GM12891 (cell line): Measurements from ENCODE around the gene ZNF382.

Source experiments
- DNase-seq: peaks from one replicate; pipeline ENCODE4 v3.0.0; 2011; ENCODE audit warnings: low spot score; ENCODE audit not compliant: insufficient read length
- FAIRE-seq: peaks from 2 replicates; lab custom pipeline; 2011; peaks lifted over from hg19 to GRCh38; lab: Jason Lieb, UNC
- PAX5 ChIP-seq: IDR thresholded peaks from 2 replicates; pipeline ENCODE4 v1.6.1; 2011; ENCODE audit warnings: low read length, moderate library complexity, mild to moderate bottlenecking; ENCODE audit not compliant: insufficient read depth, severe bottlenecking
- POLR2A ChIP-seq: IDR thresholded peaks from 2 replicates; pipeline ENCODE4 v1.6.1; 2011; ENCODE audit warnings: low read depth, low read length, control low read depth
- POLR2AphosphoS5 ChIP-seq: IDR thresholded peaks from 2 replicates; pipeline ENCODE4 v1.6.1; 2011; ENCODE audit warnings: low read depth, low read length, control low read depth
- POU2F2 ChIP-seq: IDR thresholded peaks from 2 replicates; pipeline ENCODE4 v1.6.1; 2011; ENCODE audit warnings: low read depth, mild to moderate bottlenecking, control low read depth, low read length, moderate library complexity
- SPI1 ChIP-seq: IDR thresholded peaks from 2 replicates; pipeline ENCODE4 v1.6.1; 2011; ENCODE audit warnings: low read depth, low read length, control low read depth
- TAF1 ChIP-seq: IDR thresholded peaks from 2 replicates; pipeline ENCODE4 v1.6.1; 2011; ENCODE audit warnings: low read depth, low read length, control low read depth

Gene ZNF382

DNA sequence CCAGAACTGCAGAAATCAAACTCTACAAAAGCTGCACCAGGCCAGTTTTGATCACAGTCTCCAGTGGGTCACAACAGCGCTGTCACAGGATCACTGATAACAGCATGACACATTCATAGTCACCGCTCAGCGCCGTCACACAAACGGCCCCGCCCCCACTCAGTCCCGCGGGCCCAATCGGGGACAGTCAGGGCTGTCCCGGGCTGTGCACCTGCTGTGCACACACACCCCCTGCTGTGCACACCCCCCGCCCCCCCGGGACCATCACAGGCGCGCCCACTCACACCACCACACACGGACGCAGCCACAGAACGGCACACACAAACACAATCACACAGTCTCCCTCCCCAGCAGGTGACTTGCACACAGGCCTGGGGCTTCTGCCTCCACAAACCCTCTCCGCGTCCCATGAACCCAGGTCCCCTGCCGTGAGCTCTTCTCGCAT lies 435 bp upstream of the ZNF382 start:
- TF ChIP-seq POLR2AphosphoS5 (no peak), TAF1 (no peak), POLR2A (no peak), SPI1 (no peak), POU2F2 (no peak), PAX5 (no peak)
- DNase-seq (peak; percentile 57), FAIRE-seq (peak; percentile 97)

DNA sequence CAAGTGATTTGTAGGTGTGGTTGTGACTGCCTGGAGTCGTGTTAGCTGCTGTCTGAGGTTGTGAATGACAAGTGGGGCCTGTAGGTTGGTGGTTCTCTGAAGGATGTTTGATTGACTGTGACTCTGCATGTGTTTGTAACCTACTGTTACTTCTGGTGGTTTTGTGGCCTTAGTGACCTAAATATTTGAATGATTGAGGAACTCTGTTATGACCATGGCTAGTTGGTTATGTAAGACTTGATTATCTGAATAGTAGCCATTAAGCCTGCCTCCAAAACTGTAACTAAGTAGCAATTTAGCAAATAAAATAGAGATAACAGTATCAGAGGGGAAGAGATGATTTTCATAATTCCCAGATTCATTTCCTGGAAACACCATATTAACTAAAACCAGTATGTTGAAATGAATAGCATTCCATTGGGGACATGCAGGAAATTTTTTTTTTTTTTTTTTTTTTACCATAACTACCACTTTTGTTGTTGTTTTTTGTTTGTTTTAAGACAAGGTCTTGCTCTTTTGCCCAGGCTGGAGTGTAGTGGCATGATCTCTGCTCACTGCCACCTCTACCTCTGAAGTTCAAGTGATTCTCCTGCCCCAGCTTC lies 865 bp downstream of the ZNF382 start:
- DNase-seq (peak; percentile 11), FAIRE-seq (no peak)
- TF ChIP-seq POU2F2 (no peak), SPI1 (0 out of 2 replicates have a peak, but pooled peaks have one; percentile 12)

DNA sequence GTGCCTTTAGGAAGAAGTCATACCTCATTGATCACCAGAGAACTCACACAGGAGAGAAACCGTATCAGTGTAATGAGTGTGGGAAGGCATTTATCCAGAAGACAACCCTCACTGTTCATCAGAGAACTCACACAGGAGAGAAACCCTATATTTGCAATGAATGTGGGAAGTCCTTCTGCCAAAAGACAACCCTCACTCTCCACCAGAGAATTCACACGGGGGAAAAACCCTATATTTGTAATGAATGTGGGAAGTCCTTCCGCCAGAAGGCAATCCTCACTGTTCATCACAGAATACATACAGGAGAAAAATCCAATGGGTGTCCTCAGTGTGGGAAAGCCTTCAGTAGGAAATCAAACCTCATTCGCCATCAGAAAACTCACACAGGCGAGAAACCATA lies 21.9 kb downstream of the ZNF382 start:
- no peak for FAIRE-seq
- TF ChIP-seq POLR2AphosphoS5 (no peak), SPI1 (no peak), TAF1 (no peak), PAX5 (no peak), POU2F2 (no peak), POLR2A (no peak)
- DNase-seq = no peak

DNA sequence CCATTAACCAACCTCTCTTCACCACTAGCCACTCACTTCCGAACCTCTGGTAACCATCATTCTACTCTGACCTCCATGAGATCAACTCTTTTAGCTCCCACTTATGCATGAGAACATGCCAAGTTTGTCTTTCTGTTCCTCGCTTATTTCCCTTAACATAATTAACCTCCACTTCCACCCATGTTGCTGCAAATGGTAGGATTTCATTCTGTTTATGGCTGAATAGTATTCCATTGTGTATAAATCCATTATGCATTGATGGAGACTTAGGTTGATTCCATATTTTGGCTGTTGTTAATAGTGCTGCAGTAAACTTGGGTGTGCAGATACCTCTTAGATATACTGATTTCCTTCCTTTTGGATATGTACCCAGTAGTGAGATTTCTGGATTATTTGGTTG lies 30.2 kb downstream of the ZNF382 start:
- no peak for TF ChIP-seq POLR2AphosphoS5
- no peak for TF ChIP-seq POLR2A
- no peak for TF ChIP-seq SPI1
- TF ChIP-seq PAX5 = no peak
- TF ChIP-seq TAF1 = no peak
- no peak for TF ChIP-seq POU2F2
- DNase-seq (no peak), FAIRE-seq (no peak)

DNA sequence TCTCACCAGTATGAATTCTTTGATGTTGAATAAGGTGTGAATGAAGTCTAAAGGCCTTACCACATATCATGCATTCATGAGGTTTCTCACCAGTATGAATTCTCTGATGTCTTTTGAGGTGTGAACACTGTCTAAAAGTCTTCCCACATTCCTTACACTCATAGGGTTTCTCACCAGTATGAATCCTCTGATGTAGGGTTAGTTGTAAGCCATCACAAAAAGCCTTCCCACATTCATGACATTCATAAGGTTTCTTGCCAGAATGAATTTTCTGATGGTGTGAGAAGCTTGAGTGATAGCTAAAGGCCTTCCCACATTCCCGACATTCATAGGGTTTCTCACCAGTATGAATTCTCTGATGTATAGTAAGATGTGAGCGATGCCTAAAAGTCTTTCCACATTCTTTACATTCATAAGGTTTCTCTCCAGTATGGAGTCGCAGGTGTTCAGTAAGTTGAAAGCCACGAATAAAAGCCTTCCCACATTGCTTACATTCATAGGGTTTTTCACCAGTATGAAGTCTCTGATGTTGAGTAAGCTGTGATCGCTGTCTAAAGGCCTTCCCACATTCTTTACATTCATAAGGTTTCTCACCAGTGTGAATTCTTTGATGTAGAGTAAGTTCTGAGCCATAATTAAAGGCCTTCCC lies 33.9 kb downstream of the ZNF382 start:
- TF ChIP-seq POU2F2 = no peak
- TF ChIP-seq TAF1 = no peak
- TF ChIP-seq POLR2AphosphoS5 = no peak
- TF ChIP-seq PAX5 = no peak
- no peak for TF ChIP-seq POLR2A
- no peak for TF ChIP-seq SPI1
- no peak for DNase-seq
- no peak for FAIRE-seq

DNA sequence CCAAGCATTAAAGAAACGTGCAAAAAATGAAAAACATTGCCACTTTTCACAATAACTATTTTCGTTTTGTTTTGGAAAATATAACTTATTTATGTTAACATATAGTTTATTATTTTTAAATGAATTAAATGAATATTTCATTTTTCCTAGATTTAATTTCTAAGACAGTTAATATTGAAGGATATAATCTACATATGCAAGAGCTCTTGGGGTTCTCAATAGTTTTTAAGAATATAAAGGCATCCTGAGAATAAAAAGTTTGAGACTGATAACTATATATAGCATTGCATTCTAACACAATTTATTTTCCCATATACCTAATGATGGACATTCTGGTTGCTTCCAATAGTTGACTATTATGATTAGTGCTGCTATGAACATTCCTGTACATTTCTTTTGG lies 41.6 kb downstream of the ZNF382 start:
- TF ChIP-seq POLR2A (no peak), PAX5 (no peak), TAF1 (no peak), SPI1 (no peak), POLR2AphosphoS5 (no peak), POU2F2 (no peak)
- no peak for FAIRE-seq
- DNase-seq = no peak

DNA sequence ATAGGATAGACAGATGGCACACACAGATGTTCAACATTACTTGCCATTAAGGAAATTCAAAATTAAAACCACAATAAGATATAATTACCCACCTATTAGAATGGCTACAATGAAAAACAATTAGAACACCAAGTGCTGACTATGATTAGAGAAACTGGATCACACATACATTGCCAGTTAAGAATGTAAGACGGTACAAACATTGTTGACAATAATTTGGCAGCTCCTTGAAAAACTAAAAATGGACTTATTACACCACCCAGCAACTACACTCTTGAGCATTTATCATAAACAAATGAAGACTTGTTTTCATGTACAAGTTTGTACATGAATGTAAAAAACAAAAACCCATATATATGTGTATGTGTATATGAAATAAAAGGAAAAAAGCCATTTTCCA lies 47.8 kb downstream of the ZNF382 start:
- TF ChIP-seq POU2F2 (no peak), POLR2A (no peak), SPI1 (no peak), PAX5 (no peak), POLR2AphosphoS5 (no peak), TAF1 (no peak)
- FAIRE-seq (no peak), DNase-seq (no peak)

DNA sequence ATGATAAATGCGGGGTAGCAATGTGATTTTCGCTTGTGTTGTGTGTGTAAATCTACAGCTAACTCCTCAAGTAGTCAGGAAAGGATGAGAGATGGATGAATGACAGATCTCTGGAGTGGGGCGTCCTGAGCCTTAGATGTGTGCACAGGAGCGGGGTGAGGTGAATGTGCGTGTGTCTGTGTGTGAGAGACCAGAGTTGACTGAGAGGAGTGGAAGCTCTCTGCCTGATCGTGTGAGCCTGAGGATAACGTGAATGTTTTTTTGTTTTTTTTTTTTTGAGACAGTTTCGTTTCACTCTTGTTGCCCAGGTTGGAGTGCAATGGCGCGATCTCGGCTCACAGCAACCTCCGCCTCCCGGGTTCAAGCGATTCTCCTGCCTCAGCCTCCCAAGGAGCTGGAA lies 60.7 kb downstream of the ZNF382 start:
- FAIRE-seq (no peak), DNase-seq (no peak)
- TF ChIP-seq SPI1 (no peak), POLR2A (no peak), POLR2AphosphoS5 (no peak)

DNA sequence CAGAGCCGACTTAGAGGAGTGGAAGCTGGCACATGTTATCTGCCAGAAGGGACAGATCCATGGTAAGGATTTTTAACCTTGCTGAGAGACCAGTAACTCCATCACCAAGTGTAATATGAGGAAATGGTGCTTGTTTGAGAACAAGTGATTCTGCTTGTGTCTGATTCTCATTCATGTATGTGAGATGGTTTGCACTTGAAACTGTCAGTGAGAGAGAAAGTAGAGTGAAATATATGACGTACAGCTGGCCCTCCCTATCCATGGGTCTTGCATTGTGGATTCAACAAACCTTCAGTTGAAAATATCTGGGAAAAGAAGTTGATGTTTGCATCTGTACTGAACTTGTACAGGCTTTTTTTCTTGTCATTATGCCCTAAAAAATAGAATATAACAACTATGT lies 63.5 kb downstream of the ZNF382 start:
- FAIRE-seq = no peak
- DNase-seq = no peak
- TF ChIP-seq POU2F2 (no peak), POLR2A (no peak), SPI1 (no peak), POLR2AphosphoS5 (no peak), TAF1 (no peak)

DNA sequence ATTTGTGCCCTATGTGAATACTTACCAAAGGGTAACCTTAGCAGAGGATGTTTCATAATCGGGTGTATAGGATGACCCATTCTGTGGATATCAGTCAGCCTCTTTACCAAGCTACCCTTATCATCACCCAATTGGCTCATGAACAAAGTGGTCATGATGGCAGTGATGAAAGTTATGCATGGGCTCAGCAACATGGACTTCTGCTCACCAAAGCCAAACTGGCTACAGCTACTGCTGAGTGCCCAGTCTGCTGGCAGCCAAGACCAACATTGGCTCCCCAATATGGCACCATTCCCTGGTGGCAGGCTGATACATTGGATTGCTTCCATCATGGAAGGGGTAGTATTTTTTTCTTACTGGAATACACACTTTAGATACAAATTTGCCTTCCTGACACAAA lies 67.3 kb downstream of the ZNF382 start:
- FAIRE-seq = no peak
- DNase-seq = no peak
- TF ChIP-seq SPI1 (no peak), POLR2AphosphoS5 (no peak), POU2F2 (no peak), PAX5 (no peak)
